Duodenal mucosa (tissue), 2 donors: ENCODE results near the gene GARNL3.

Experiments
- H3K27ac ChIP-seq: one replicate; pipeline ENCODE4 v1.7.0; 2013; ENCODE audit warnings: low read depth, low read length
- H3K27me3 ChIP-seq, 2 donors: one replicate each; pipeline ENCODE4 v1.7.0; 2013; ENCODE audit warnings: low read length in 2 of 2, control low read depth in 1 of 2; ENCODE audit not compliant: insufficient read depth in 2 of 2, control insufficient read depth in 1 of 2
- H3K36me3 ChIP-seq, 2 donors: one replicate each; pipeline ENCODE4 v1.7.0; 2013; ENCODE audit warnings: low read length in 2 of 2, control low read depth in 1 of 2; ENCODE audit not compliant: insufficient read depth in 2 of 2, control insufficient read depth in 1 of 2
- H3K4me1 ChIP-seq, 2 donors: one replicate each; pipeline ENCODE4 v1.7.0; 2013; ENCODE audit warnings: low read length in 2 of 2, control low read depth in 1 of 2; ENCODE audit not compliant: insufficient read depth in 2 of 2, control insufficient read depth in 1 of 2
- H3K4me3 ChIP-seq, 2 donors: one replicate each; pipeline ENCODE4 v1.7.0; 2013; ENCODE audit warnings: low read length in 2 of 2, low read depth in 1 of 2
- H3K9ac ChIP-seq, 2 donors: one replicate each; pipeline ENCODE4 v1.7.0; 2013; ENCODE audit warnings: low read length in 2 of 2, low read depth in 1 of 2
- H3K9me3 ChIP-seq, 2 donors: one replicate each; pipeline ENCODE4 v1.7.0; 2013; ENCODE audit warnings: low read length in 2 of 2, control low read depth in 1 of 2; ENCODE audit not compliant: control insufficient read depth in 1 of 2

GARNL3 gene

GRCh38 chr9:127345566-127345965, 81.0 kb downstream of the GARNL3 start:
- H3K36me3 ChIP-seq = no peaks in the 10 kb centered on the region
- no peaks in the 10 kb centered on the region for H3K9me3 ChIP-seq
- H3K27me3 ChIP-seq = no peaks in the 10 kb centered on the region
- H3K9ac ChIP-seq = no peak overlapping the region
- no peaks in the 10 kb centered on the region for H3K4me1 ChIP-seq
- no peak overlapping the region for H3K4me3 ChIP-seq
- H3K27ac ChIP-seq = no peak overlapping the region

- Histone ChIP-seq H3K27ac (no peak overlapping the region), H3K27me3 (no peaks in the 10 kb centered on the region)
Observed at GRCh38 chr9:127346584-127346983, 82.0 kb downstream of the GARNL3 start.

GRCh38 chr9:127347831-127348776, 83.5 kb downstream of the GARNL3 start:
- Histone ChIP-seq H3K4me1 (no peaks in the 10 kb centered on the region), H3K27ac (no peak overlapping the region), H3K36me3 (no peaks in the 10 kb centered on the region), H3K9ac (no peak overlapping the region), H3K27me3 (no peaks in the 10 kb centered on the region), H3K9me3 (no peaks in the 10 kb centered on the region), H3K4me3 (no peak overlapping the region)

More at GRCh38 chr9:127346584-127346983, 82.0 kb downstream of the GARNL3 start:
- H3K4me3 ChIP-seq = no peak overlapping the region
- H3K9me3 ChIP-seq = no peaks in the 10 kb centered on the region
- H3K4me1 ChIP-seq = no peaks in the 10 kb centered on the region
- H3K36me3 ChIP-seq = no peaks in the 10 kb centered on the region
- H3K9ac ChIP-seq = no peak overlapping the region

- no peak overlapping the region for H3K27ac ChIP-seq
- H3K27me3 ChIP-seq = no peaks in the 10 kb centered on the region
- no peaks in the 10 kb centered on the region for H3K9me3 ChIP-seq
- H3K4me1 ChIP-seq = no peaks in the 10 kb centered on the region
- H3K9ac ChIP-seq = no peak overlapping the region
- no peak overlapping the region for H3K4me3 ChIP-seq
- H3K36me3 ChIP-seq = no peaks in the 10 kb centered on the region
Observed at GRCh38 chr9:127349483-127350113, 85.0 kb downstream of the GARNL3 start.

GRCh38 chr9:127351182-127352166, 86.9 kb downstream of the GARNL3 start:
- Histone ChIP-seq H3K27ac (no peak overlapping the region), H3K9me3 (no peaks in the 10 kb centered on the region), H3K36me3 (no peaks in the 10 kb centered on the region), H3K27me3 (no peaks in the 10 kb centered on the region), H3K4me3 (no peak overlapping the region), H3K9ac (no peak overlapping the region), H3K4me1 (no peaks in the 10 kb centered on the region)

- no peaks in the 10 kb centered on the region for H3K36me3 ChIP-seq
- no peaks in the 10 kb centered on the region for H3K4me1 ChIP-seq
- no peaks in the 10 kb centered on the region for H3K27me3 ChIP-seq
- H3K27ac ChIP-seq = no peak overlapping the region
- no peaks in the 10 kb centered on the region for H3K9me3 ChIP-seq
- H3K9ac ChIP-seq = no peak overlapping the region
- no peak overlapping the region for H3K4me3 ChIP-seq
Observed at GRCh38 chr9:127353882-127354281, 89.3 kb downstream of the GARNL3 start.

GRCh38 chr9:127356906-127357305, 92.3 kb downstream of the GARNL3 start:
- H3K27ac ChIP-seq = no peak overlapping the region
- no peaks in the 10 kb centered on the region for H3K27me3 ChIP-seq
- peaks cover 11 to 14% of the 10 kb centered on the region in 2 donors for H3K4me1 ChIP-seq
- no peak overlapping the region for H3K4me3 ChIP-seq
- no peak overlapping the region for H3K9ac ChIP-seq
- no peaks in the 10 kb centered on the region for H3K9me3 ChIP-seq
- H3K36me3 ChIP-seq = no peaks in the 10 kb centered on the region

GRCh38 chr9:127358023-127358535, 93.5 kb downstream of the GARNL3 start:
- H3K27ac ChIP-seq = no peak overlapping the region
- H3K4me3 ChIP-seq = no peak overlapping the region
- H3K9ac ChIP-seq = no peak overlapping the region
- H3K27me3 ChIP-seq = no peaks in the 10 kb centered on the region
- H3K36me3 ChIP-seq = no peaks in the 10 kb centered on the region
- no peaks in the 10 kb centered on the region for H3K9me3 ChIP-seq
- peaks cover 11 to 15% of the 10 kb centered on the region in 2 donors for H3K4me1 ChIP-seq

- Histone ChIP-seq H3K36me3 (no peaks in the 10 kb centered on the region), H3K9ac (no peak overlapping the region), H3K27me3 (no peaks in the 10 kb centered on the region), H3K27ac (no peak overlapping the region), H3K9me3 (no peaks in the 10 kb centered on the region), H3K4me1 (peaks cover 11 to 15% of the 10 kb centered on the region in 2 donors), H3K4me3 (no peak overlapping the region)
Observed at GRCh38 chr9:127358770-127359169, 94.2 kb downstream of the GARNL3 start.
